BJ (cell line): ENCODE data around the gene RAMAC. TPM values are rescaled to one million over a fixed set of nuclear protein-coding genes. Genes with fewer than 3 reads are reported as not detected.

ENCODE experiments used
- CTCF ChIA-PET: fragments of 350-600 bp; formaldehyde crosslinking; extraction: SDS; loops from one replicate; lab custom pipeline; 2021; ENCODE audit warnings: antibody characterized with exemption, inconsistent platforms; lab: Yijun Ruan, JAX
- POLR2A ChIA-PET: fragments of 300-600 bp; sonication (Branson Sonifier 250); formaldehyde crosslinking; extraction: SDS; loops from one replicate; lab custom pipeline; 2021; ENCODE audit warnings: antibody characterized with exemption; lab: Charles Lee
- DNase-seq: peaks from one replicate; pipeline ENCODE4 v3.0.0-alpha.2; 2011; ENCODE audit warnings: low read depth
- H3K27me3 ChIP-seq: 2 replicates; pipeline ENCODE4 v1.6.0; 2011; ENCODE audit warnings: low read length; ENCODE audit not compliant: control insufficient read depth, insufficient read depth
- H3K36me3 ChIP-seq: 2 replicates; pipeline ENCODE4 v1.5.1; 2011; ENCODE audit warnings: low read length; ENCODE audit not compliant: control insufficient read depth, insufficient read depth
- H3K4me3 ChIP-seq: 2 replicates; pipeline ENCODE4 v1.5.1; 2011; ENCODE audit warnings: low read depth, mild to moderate bottlenecking, control low read depth, low read length
- polyA plus RNA-seq: library from polyadenylated mRNA; depleted of rRNA; stranded (reverse); fragments of >200 nt; gene quantifications from 2 replicates; pipeline ENCODE4 v1.2.3, GENCODE V29; 2011
- TF ChIP-seq, protein P1 (sequence below): IDR thresholded peaks from 2 replicates; pipeline ENCODE4 v1.5.1; 2011; ENCODE audit warnings: low read depth, mild to moderate bottlenecking, control low read depth, inconsistent platforms, low read length, moderate library complexity; ENCODE audit not compliant: insufficient read depth

RAMAC gene
- polyA plus RNA-seq, 1 experiment = 20.3 TPM

DNA sequence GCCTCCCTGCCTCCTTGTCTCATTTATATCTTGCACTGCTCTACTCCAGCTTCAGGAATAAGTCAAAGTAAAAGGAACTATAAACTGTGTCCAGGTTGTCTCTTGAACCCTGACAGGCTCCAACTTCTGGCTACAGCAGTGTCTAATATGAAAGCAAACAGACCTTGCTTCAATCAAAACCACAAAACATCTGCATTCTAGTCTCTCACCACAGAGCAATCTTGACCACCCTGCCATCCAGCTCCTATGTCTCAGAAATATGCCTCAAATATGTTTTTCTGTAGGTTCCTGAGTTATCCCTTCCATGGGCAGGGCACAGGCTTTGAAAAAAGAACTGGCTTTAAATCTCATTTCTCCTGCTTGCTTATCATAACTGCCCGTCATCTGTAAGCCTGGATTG is 13.0 kb upstream of the RAMAC start:
- Histone ChIP-seq H3K36me3 (no peaks in the 10 kb centered on the region), H3K4me3 (no peak overlapping the region), H3K27me3 (no peaks in the 10 kb centered on the region; the same call in 1 of the 2 replicates)
- no peak for DNase-seq
- CTCF ChIA-PET = interaction anchor here (0.6 kb wide), 1 partner anchor 593 kb away, joined by 3 read pairs; no protein-coding TSS in a partner anchor
- TF ChIP-seq, protein P1, sequence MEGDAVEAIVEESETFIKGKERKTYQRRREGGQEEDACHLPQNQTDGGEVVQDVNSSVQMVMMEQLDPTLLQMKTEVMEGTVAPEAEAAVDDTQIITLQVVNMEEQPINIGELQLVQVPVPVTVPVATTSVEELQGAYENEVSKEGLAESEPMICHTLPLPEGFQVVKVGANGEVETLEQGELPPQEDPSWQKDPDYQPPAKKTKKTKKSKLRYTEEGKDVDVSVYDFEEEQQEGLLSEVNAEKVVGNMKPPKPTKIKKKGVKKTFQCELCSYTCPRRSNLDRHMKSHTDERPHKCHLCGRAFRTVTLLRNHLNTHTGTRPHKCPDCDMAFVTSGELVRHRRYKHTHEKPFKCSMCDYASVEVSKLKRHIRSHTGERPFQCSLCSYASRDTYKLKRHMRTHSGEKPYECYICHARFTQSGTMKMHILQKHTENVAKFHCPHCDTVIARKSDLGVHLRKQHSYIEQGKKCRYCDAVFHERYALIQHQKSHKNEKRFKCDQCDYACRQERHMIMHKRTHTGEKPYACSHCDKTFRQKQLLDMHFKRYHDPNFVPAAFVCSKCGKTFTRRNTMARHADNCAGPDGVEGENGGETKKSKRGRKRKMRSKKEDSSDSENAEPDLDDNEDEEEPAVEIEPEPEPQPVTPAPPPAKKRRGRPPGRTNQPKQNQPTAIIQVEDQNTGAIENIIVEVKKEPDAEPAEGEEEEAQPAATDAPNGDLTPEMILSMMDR = no peak
- POLR2A ChIA-PET = no interaction called here

DNA sequence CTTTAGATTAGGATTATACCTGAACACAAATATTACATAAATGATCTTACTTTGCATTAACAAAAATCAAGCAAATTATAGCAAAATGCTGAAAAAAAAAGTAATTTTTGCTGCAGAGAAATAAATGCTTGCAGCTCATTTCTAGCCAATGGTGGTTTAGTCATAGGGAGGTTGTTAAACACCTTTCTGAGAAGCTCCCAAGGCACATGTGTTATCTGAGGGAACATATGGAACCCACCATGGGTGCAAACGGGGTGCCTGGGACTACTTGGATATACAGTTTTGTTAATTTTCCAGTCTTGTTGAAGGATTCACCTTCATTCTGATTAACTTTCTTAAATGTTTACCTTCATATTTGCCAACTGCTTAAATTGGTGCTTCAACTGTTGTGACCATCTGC is 8.9 kb upstream of the RAMAC start:
- CTCF ChIA-PET = no interaction called here
- POLR2A ChIA-PET = no interaction called here

DNA sequence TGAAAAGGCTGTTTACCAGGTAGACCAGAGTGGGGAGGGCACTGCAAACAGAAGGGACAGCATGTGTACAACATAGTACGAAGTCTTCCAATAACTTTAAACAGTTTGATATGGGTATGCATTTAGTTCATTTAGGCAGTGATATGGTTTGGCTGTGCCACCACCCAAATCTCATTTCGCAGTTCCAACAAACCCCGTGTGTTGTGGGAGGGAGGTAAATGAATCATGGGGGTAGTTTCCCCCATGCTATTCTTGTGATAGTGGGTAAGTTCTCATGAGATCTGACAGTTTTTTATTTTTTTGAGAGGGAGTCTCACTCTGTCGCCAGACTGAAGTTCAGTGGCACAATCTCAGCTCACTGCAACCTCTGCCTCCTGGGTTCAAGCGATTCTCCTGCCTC is 7.6 kb upstream of the RAMAC start:
- ChIA-PET CTCF (no interaction called here), POLR2A (no interaction called here)
- no peak for DNase-seq
- H3K36me3 ChIP-seq = no peaks in the 10 kb centered on the region
- TF ChIP-seq, protein P1 = no peak
- no peak overlapping the region for H3K4me3 ChIP-seq
- no peaks in the 10 kb centered on the region for H3K27me3 ChIP-seq

More for the DNA sequence above, 8.9 kb upstream of the RAMAC start:
- no peak overlapping the region for H3K4me3 ChIP-seq
- H3K27me3 ChIP-seq = no peaks in the 10 kb centered on the region
- no peaks in the 10 kb centered on the region for H3K36me3 ChIP-seq
- TF ChIP-seq, protein P1 = no peak
- no peak for DNase-seq

DNA sequence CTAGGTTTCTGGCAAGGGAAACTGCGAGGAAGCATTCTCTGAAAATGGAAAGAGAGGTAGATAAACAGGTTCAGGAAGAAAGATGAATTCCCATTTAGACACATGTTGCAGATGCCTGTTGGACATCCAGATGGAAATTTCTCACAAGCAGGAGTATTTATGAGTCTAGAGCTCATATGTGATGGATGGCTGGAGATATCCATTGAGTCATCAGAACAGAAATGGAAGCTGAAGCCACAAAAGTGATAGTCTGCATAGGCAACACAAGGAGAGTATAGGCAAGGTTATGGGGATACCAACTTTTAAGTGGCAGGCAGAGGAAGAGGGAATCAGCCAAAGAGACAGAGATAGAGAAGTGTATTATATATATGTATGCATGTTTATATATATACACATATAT is 6.3 kb upstream of the RAMAC start:
- POLR2A ChIA-PET = no interaction called here
- TF ChIP-seq, protein P1 = no peak
- no peaks in the 10 kb centered on the region for H3K36me3 ChIP-seq
- CTCF ChIA-PET = no interaction called here
- no peak for DNase-seq
- no peaks in the 10 kb centered on the region for H3K27me3 ChIP-seq
- no peak overlapping the region for H3K4me3 ChIP-seq

DNA sequence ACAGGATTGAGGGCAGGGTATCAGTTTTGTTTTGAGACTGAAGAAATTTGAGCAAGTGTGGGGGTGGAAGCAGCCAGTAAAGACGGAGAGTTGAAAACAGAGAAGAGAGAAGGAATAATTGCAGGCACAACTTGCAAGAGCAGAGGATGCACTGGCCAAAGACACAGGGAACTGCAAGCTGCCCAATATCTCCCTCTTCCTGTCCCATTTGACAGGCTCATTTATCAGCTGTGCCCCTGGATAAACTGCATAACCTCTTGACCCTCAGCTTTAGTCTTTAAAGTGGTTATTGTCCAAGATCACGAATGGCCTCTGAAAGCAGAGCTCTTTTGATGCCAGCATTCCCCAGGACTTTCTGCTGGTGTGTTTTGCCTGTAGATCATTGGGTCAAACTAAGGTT is 5.0 kb upstream of the RAMAC start:
- POLR2A ChIA-PET = no interaction called here
- Histone ChIP-seq H3K36me3 (no peaks in the 10 kb centered on the region), H3K4me3 (no peak overlapping the region), H3K27me3 (no peaks in the 10 kb centered on the region)
- TF ChIP-seq, protein P1 = no peak
- CTCF ChIA-PET = no interaction called here
- no peak for DNase-seq
